ENCODE data around the gene ACOD1. TPM values are rescaled to one million over a fixed set of nuclear protein-coding genes. Genes with fewer than 3 reads are reported as not detected.
"Not testable (repeated sequence)": the region's sequence is repeated elsewhere in the genome, so short reads cannot be mapped to it uniquely, and the experiment has no call there.

The ACOD1 gene
- polyA plus RNA-seq, 2 donors: not detected

GRCh38 chr13:76943646-76944045 is 4.7 kb upstream of the ACOD1 start:
- Histone ChIP-seq H3K9me3 (ENCODE audit: control insufficient read depth in 2 of 2, insufficient read depth in 1 of 2, low read depth in 1 of 2, low read length in 1 of 2) (no peaks in the 10 kb centered on the region), H3K27ac (ENCODE audit: low read depth in 2 of 2, low read length in 1 of 2) (no peak overlapping the region), H3K27me3 (ENCODE audit: control insufficient read depth in 1 of 2, insufficient read depth in 2 of 2, low read length in 2 of 2) (no peaks in the 10 kb centered on the region), H3K4me3 (ENCODE audit: low read depth in 1 of 2, low read length in 2 of 2) (no peak overlapping the region), H3K4me1 (ENCODE audit: control insufficient read depth in 2 of 2, insufficient read depth in 2 of 2, low read length in 1 of 2) (no peaks in the 10 kb centered on the region), H3K36me3 (ENCODE audit: control insufficient read depth in 2 of 2, insufficient read depth in 2 of 2, low read length in 1 of 2) (no peaks in the 10 kb centered on the region)
- 56 to 61% methylated on average over 2 of the region's 2 CpGs for WGBS, 2 donors

GRCh38 chr13:76944456-76944855 is 3.9 kb upstream of the ACOD1 start:
- Histone ChIP-seq H3K36me3 (ENCODE audit: control insufficient read depth in 2 of 2, insufficient read depth in 2 of 2, low read length in 1 of 2) (no peaks in the 10 kb centered on the region), H3K4me3 (ENCODE audit: low read depth in 1 of 2, low read length in 2 of 2) (no peak overlapping the region), H3K27ac (ENCODE audit: low read depth in 2 of 2, low read length in 1 of 2) (no peak overlapping the region), H3K27me3 (ENCODE audit: control insufficient read depth in 1 of 2, insufficient read depth in 2 of 2, low read length in 2 of 2) (no peaks in the 10 kb centered on the region), H3K9me3 (ENCODE audit: control insufficient read depth in 2 of 2, insufficient read depth in 1 of 2, low read depth in 1 of 2, low read length in 1 of 2) (no peaks in the 10 kb centered on the region), H3K4me1 (ENCODE audit: control insufficient read depth in 2 of 2, insufficient read depth in 2 of 2, low read length in 1 of 2) (no peaks in the 10 kb centered on the region)
- 35 to 62% methylated on average over 4 of the region's 4 CpGs for WGBS, 2 donors

- no peaks in the 10 kb centered on the region for H3K36me3 ChIP-seq (ENCODE audit: control insufficient read depth in 2 of 2, insufficient read depth in 2 of 2, low read length in 1 of 2)
- H3K27ac ChIP-seq (ENCODE audit: low read depth in 2 of 2, low read length in 1 of 2): no peak overlapping the region
- no peak overlapping the region for H3K4me3 ChIP-seq (ENCODE audit: low read depth in 1 of 2, low read length in 2 of 2)
- no peaks in the 10 kb centered on the region for H3K9me3 ChIP-seq (ENCODE audit: control insufficient read depth in 2 of 2, insufficient read depth in 1 of 2, low read depth in 1 of 2, low read length in 1 of 2)
- no peaks in the 10 kb centered on the region for H3K27me3 ChIP-seq (ENCODE audit: control insufficient read depth in 1 of 2, insufficient read depth in 2 of 2, low read length in 2 of 2)
- 91 to 95% methylated on average over 2 of the region's 2 CpGs for WGBS, 2 donors
- H3K4me1 ChIP-seq (ENCODE audit: control insufficient read depth in 2 of 2, insufficient read depth in 2 of 2, low read length in 1 of 2): no peaks in the 10 kb centered on the region
Observed at GRCh38 chr13:76950101-76950500, 1.8 kb downstream of the ACOD1 start.

- Histone ChIP-seq H3K4me3 (ENCODE audit: low read depth in 1 of 2, low read length in 2 of 2) (no peak overlapping the region), H3K27ac (ENCODE audit: low read depth in 2 of 2, low read length in 1 of 2) (no peak overlapping the region), H3K36me3 (ENCODE audit: control insufficient read depth in 2 of 2, insufficient read depth in 2 of 2, low read length in 1 of 2) (no peaks in the 10 kb centered on the region), H3K27me3 (ENCODE audit: control insufficient read depth in 1 of 2, insufficient read depth in 2 of 2, low read length in 2 of 2) (no peaks in the 10 kb centered on the region), H3K4me1 (ENCODE audit: control insufficient read depth in 2 of 2, insufficient read depth in 2 of 2, low read length in 1 of 2) (no peaks in the 10 kb centered on the region), H3K9me3 (ENCODE audit: control insufficient read depth in 2 of 2, insufficient read depth in 1 of 2, low read depth in 1 of 2, low read length in 1 of 2) (no peaks in the 10 kb centered on the region)
- WGBS, 2 donors: 40 to 42% methylated on average over 3 of the region's 3 CpGs
Observed at GRCh38 chr13:76953968-76954367, 5.7 kb downstream of the ACOD1 start.

GRCh38 chr13:76954538-76954937 is 6.2 kb downstream of the ACOD1 start:
- Histone ChIP-seq H3K27ac (ENCODE audit: low read depth in 2 of 2, low read length in 1 of 2) (no peak overlapping the region), H3K27me3 (ENCODE audit: control insufficient read depth in 1 of 2, insufficient read depth in 2 of 2, low read length in 2 of 2) (no peaks in the 10 kb centered on the region), H3K9me3 (ENCODE audit: control insufficient read depth in 2 of 2, insufficient read depth in 1 of 2, low read depth in 1 of 2, low read length in 1 of 2) (no peaks in the 10 kb centered on the region), H3K4me1 (ENCODE audit: control insufficient read depth in 2 of 2, insufficient read depth in 2 of 2, low read length in 1 of 2) (no peaks in the 10 kb centered on the region), H3K4me3 (ENCODE audit: low read depth in 1 of 2, low read length in 2 of 2) (no peak overlapping the region), H3K36me3 (ENCODE audit: control insufficient read depth in 2 of 2, insufficient read depth in 2 of 2, low read length in 1 of 2) (no peaks in the 10 kb centered on the region)
- WGBS, 2 donors: 76 to 78% methylated on average over 6 of the region's 6 CpGs

- Histone ChIP-seq H3K27me3 (ENCODE audit: control insufficient read depth in 1 of 2, insufficient read depth in 2 of 2, low read length in 2 of 2) (no peaks in the 10 kb centered on the region), H3K4me1 (ENCODE audit: control insufficient read depth in 2 of 2, insufficient read depth in 2 of 2, low read length in 1 of 2) (no peaks in the 10 kb centered on the region), H3K4me3 (ENCODE audit: low read depth in 1 of 2, low read length in 2 of 2) (no peak overlapping the region), H3K9me3 (ENCODE audit: control insufficient read depth in 2 of 2, insufficient read depth in 1 of 2, low read depth in 1 of 2, low read length in 1 of 2) (peaks cover 0 to 3% of the 10 kb centered on the region in 2 donors), H3K27ac (ENCODE audit: low read depth in 2 of 2, low read length in 1 of 2) (no peak overlapping the region), H3K36me3 (ENCODE audit: control insufficient read depth in 2 of 2, insufficient read depth in 2 of 2, low read length in 1 of 2) (no peaks in the 10 kb centered on the region)
- WGBS, 2 donors: 76 to 86% methylated on average over 4 of the region's 4 CpGs
Observed at GRCh38 chr13:76955193-76955592, 6.9 kb downstream of the ACOD1 start.

GRCh38 chr13:76955661-76956060 is 7.3 kb downstream of the ACOD1 start:
- no peaks in the 10 kb centered on the region for H3K4me1 ChIP-seq (ENCODE audit: control insufficient read depth in 2 of 2, insufficient read depth in 2 of 2, low read length in 1 of 2)
- no peak overlapping the region for H3K27ac ChIP-seq (ENCODE audit: low read depth in 2 of 2, low read length in 1 of 2)
- WGBS, 2 donors: 84 to 86% methylated on average over 5 of the region's 5 CpGs
- peaks cover 0 to 3% of the 10 kb centered on the region in 2 donors for H3K9me3 ChIP-seq (ENCODE audit: control insufficient read depth in 2 of 2, insufficient read depth in 1 of 2, low read depth in 1 of 2, low read length in 1 of 2)
- H3K36me3 ChIP-seq (ENCODE audit: control insufficient read depth in 2 of 2, insufficient read depth in 2 of 2, low read length in 1 of 2): no peaks in the 10 kb centered on the region
- H3K27me3 ChIP-seq (ENCODE audit: control insufficient read depth in 1 of 2, insufficient read depth in 2 of 2, low read length in 2 of 2): no peaks in the 10 kb centered on the region
- H3K4me3 ChIP-seq (ENCODE audit: low read depth in 1 of 2, low read length in 2 of 2): no peak overlapping the region

- no peaks in the 10 kb centered on the region for H3K4me1 ChIP-seq (ENCODE audit: control insufficient read depth in 2 of 2, insufficient read depth in 2 of 2, low read length in 1 of 2)
- WGBS, 2 donors: 69 to 77% methylated on average over 4 of the region's 4 CpGs
Observed at GRCh38 chr13:76958841-76959432, 10.6 kb downstream of the ACOD1 start.

GRCh38 chr13:76959734-76960133 is 11.4 kb downstream of the ACOD1 start:
- H3K9me3 ChIP-seq (ENCODE audit: control insufficient read depth in 2 of 2, insufficient read depth in 1 of 2, low read depth in 1 of 2, low read length in 1 of 2); H3K27ac ChIP-seq (ENCODE audit: low read depth in 2 of 2, low read length in 1 of 2); H3K27me3 ChIP-seq (ENCODE audit: control insufficient read depth in 1 of 2, insufficient read depth in 2 of 2, low read length in 2 of 2); H3K36me3 ChIP-seq (ENCODE audit: control insufficient read depth in 2 of 2, insufficient read depth in 2 of 2, low read length in 1 of 2); H3K4me3 ChIP-seq (ENCODE audit: low read depth in 1 of 2, low read length in 2 of 2); H3K4me1 ChIP-seq (ENCODE audit: control insufficient read depth in 2 of 2, insufficient read depth in 2 of 2, low read length in 1 of 2): not testable (repeated sequence)

More at GRCh38 chr13:76958841-76959432, 10.6 kb downstream of the ACOD1 start:
- H3K27me3 ChIP-seq (ENCODE audit: control insufficient read depth in 1 of 2, insufficient read depth in 2 of 2, low read length in 2 of 2): no peaks in the 10 kb centered on the region
- H3K27ac ChIP-seq (ENCODE audit: low read depth in 2 of 2, low read length in 1 of 2): no peak overlapping the region
- H3K4me3 ChIP-seq (ENCODE audit: low read depth in 1 of 2, low read length in 2 of 2): no peak overlapping the region
- no peaks in the 10 kb centered on the region for H3K36me3 ChIP-seq (ENCODE audit: control insufficient read depth in 2 of 2, insufficient read depth in 2 of 2, low read length in 1 of 2)
- peaks cover 0 to 3% of the 10 kb centered on the region in 2 donors for H3K9me3 ChIP-seq (ENCODE audit: control insufficient read depth in 2 of 2, insufficient read depth in 1 of 2, low read depth in 1 of 2, low read length in 1 of 2)

- Histone ChIP-seq H3K9me3 (ENCODE audit: control insufficient read depth in 2 of 2, insufficient read depth in 1 of 2, low read depth in 1 of 2, low read length in 1 of 2) (no peaks in the 10 kb centered on the region), H3K4me3 (ENCODE audit: low read depth in 1 of 2, low read length in 2 of 2) (no peak overlapping the region), H3K27me3 (ENCODE audit: control insufficient read depth in 1 of 2, insufficient read depth in 2 of 2, low read length in 2 of 2) (no peaks in the 10 kb centered on the region), H3K27ac (ENCODE audit: low read depth in 2 of 2, low read length in 1 of 2) (no peak overlapping the region), H3K36me3 (ENCODE audit: control insufficient read depth in 2 of 2, insufficient read depth in 2 of 2, low read length in 1 of 2) (no peaks in the 10 kb centered on the region), H3K4me1 (ENCODE audit: control insufficient read depth in 2 of 2, insufficient read depth in 2 of 2, low read length in 1 of 2) (no peaks in the 10 kb centered on the region)
- 48 to 59% methylated on average over 6 of the region's 6 CpGs for WGBS, 2 donors
Observed at GRCh38 chr13:76965759-76966421, 17.6 kb downstream of the ACOD1 start.
